ENCODE data around the gene ARMC2. TPM values are rescaled to one million over a fixed set of nuclear protein-coding genes. Genes with fewer than 3 reads are reported as not detected.

The ARMC2 gene
- total and polyA plus RNA-seq, 2 donors (not counting 1 experiment from before 2014, with no cell fraction given) = 4.8 to 9.9 TPM

- Mint-ChIP-seq H3K27ac (no peak overlapping the region), H3K27me3 (no peaks in the 10 kb centered on the region), H3K4me3 (no peak overlapping the region), H3K4me1 (peaks cover 20% of the 10 kb centered on the region), H3K9me3 (ENCODE audit: insufficient read depth) (no peaks in the 10 kb centered on the region)
- H3K36me3 ChIP-seq (replicated peaks in 1 of 2; ENCODE audit: control extremely low read depth in 1 of 2, control insufficient read depth in 1 of 2, extremely low read depth in 1 of 2, insufficient read depth in 2 of 2, low read length in 1 of 2) = peaks cover 13 to 28% of the 10 kb centered on the region in 2 experiments
- DNase-seq (no peak), ATAC-seq (ENCODE audit: low read depth) (no peak)
- WGBS (ENCODE audit: insufficient coverage) = 100% methylated on average over 2 of the region's 7 CpGs
- TF ChIP-seq, protein P1, sequence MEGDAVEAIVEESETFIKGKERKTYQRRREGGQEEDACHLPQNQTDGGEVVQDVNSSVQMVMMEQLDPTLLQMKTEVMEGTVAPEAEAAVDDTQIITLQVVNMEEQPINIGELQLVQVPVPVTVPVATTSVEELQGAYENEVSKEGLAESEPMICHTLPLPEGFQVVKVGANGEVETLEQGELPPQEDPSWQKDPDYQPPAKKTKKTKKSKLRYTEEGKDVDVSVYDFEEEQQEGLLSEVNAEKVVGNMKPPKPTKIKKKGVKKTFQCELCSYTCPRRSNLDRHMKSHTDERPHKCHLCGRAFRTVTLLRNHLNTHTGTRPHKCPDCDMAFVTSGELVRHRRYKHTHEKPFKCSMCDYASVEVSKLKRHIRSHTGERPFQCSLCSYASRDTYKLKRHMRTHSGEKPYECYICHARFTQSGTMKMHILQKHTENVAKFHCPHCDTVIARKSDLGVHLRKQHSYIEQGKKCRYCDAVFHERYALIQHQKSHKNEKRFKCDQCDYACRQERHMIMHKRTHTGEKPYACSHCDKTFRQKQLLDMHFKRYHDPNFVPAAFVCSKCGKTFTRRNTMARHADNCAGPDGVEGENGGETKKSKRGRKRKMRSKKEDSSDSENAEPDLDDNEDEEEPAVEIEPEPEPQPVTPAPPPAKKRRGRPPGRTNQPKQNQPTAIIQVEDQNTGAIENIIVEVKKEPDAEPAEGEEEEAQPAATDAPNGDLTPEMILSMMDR (IDR thresholded peaks at IDR 0.05) = no peak
- TF ChIP-seq EZH2 (IDR thresholded peaks at IDR 0.05; ENCODE audit: borderline replicate concordance, insufficient read depth, low read depth, low read length, poor library complexity, severe bottlenecking) = no peak
- intact Hi-C loops (cut with micrococcal nuclease) = no loop called here
- H3K79me2 ChIP-seq (ENCODE audit: control insufficient read depth, insufficient read depth, low read length) = peaks cover 9% of the 10 kb centered on the region
- H3K9ac ChIP-seq (ENCODE audit: low read length) = no peak overlapping the region
- peaks cover 0 to 9% of the 10 kb centered on the region in 2 donors for H3K4me1 ChIP-seq (ENCODE audit: control insufficient read depth in 2 of 2, insufficient read depth in 2 of 2, low read length in 2 of 2)
- no peak overlapping the region for H3K27ac ChIP-seq (ENCODE audit: low read length in 2 of 2)
- no peak overlapping the region for H3K4me3 ChIP-seq (ENCODE audit: control extremely low read depth in 1 of 5, extremely low read depth in 1 of 5, insufficient read depth in 1 of 5, low read depth in 2 of 5, low read length in 4 of 5)
- H4K20me1 ChIP-seq (ENCODE audit: control insufficient read depth, insufficient read depth, low read length, poor library complexity, severe bottlenecking) = peaks cover 7% of the 10 kb centered on the region
- H3K9me3 ChIP-seq (ENCODE audit: control extremely low read depth in 1 of 3, control insufficient read depth in 2 of 3, insufficient read depth in 1 of 3, low read length in 2 of 3) = no peaks in the 10 kb centered on the region
- H3K27me3 ChIP-seq (replicated peaks in 1 of 4; ENCODE audit: control extremely low read depth in 1 of 4, control insufficient read depth in 3 of 4, insufficient read depth in 4 of 4, low read length in 3 of 4) = no peaks in the 10 kb centered on the region
- no peak overlapping the region for H3K4me2 ChIP-seq (replicated peaks; ENCODE audit: low read depth, low read length, poor library complexity, severe bottlenecking)
- no peak overlapping the region for H2AFZ ChIP-seq (ENCODE audit: insufficient read depth, low read depth, low read length, poor library complexity, severe bottlenecking)
- ChIA-PET POLR2A (no interaction called here), CTCF (no interaction called here)
These were observed 153.2 kb downstream of the ARMC2 start for GRCh38 chr6:109001291-109001894.

GRCh38 chr6:109002051-109002697 lies 154.0 kb downstream of the ARMC2 start:
- peaks cover 9% of the 10 kb centered on the region for H3K79me2 ChIP-seq (ENCODE audit: control insufficient read depth, insufficient read depth, low read length)
- H3K4me2 ChIP-seq (replicated peaks; ENCODE audit: low read depth, low read length, poor library complexity, severe bottlenecking) = no peak overlapping the region
- no CpG with 5 or more reads among the region's 3 CpGs for WGBS (ENCODE audit: insufficient coverage)

More at GRCh38 chr6:109002051-109002697, 154.0 kb downstream of the ARMC2 start:
- ChIA-PET CTCF (no interaction called here), POLR2A (no interaction called here)
- H2AFZ ChIP-seq (ENCODE audit: insufficient read depth, low read depth, low read length, poor library complexity, severe bottlenecking) = no peak overlapping the region
- H3K9me3 Mint-ChIP-seq (ENCODE audit: insufficient read depth) = no peaks in the 10 kb centered on the region
- no peak overlapping the region for H3K27ac Mint-ChIP-seq
- DNase-seq = no peak
- no peak overlapping the region for H3K9ac ChIP-seq (ENCODE audit: low read length)
- H3K4me3 Mint-ChIP-seq = no peak overlapping the region
- no peaks in the 10 kb centered on the region for H3K27me3 Mint-ChIP-seq
- no peak for ATAC-seq (ENCODE audit: low read depth)
- H3K9me3 ChIP-seq (ENCODE audit: control extremely low read depth in 1 of 3, control insufficient read depth in 2 of 3, insufficient read depth in 1 of 3, low read length in 2 of 3) = no peaks in the 10 kb centered on the region
- H3K36me3 ChIP-seq (replicated peaks in 1 of 2; ENCODE audit: control extremely low read depth in 1 of 2, control insufficient read depth in 1 of 2, extremely low read depth in 1 of 2, insufficient read depth in 2 of 2, low read length in 1 of 2) = peaks cover 13 to 25% of the 10 kb centered on the region in 2 experiments
- TF ChIP-seq, protein P1 (IDR thresholded peaks at IDR 0.05) = no peak
- TF ChIP-seq EZH2 (IDR thresholded peaks at IDR 0.05; ENCODE audit: borderline replicate concordance, insufficient read depth, low read depth, low read length, poor library complexity, severe bottlenecking) = no peak
- H3K4me1 ChIP-seq (ENCODE audit: control insufficient read depth in 2 of 2, insufficient read depth in 2 of 2, low read length in 2 of 2) = peaks cover 0 to 14% of the 10 kb centered on the region in 2 donors
- no peak overlapping the region for H3K4me3 ChIP-seq (ENCODE audit: control extremely low read depth in 1 of 5, extremely low read depth in 1 of 5, insufficient read depth in 1 of 5, low read depth in 2 of 5, low read length in 4 of 5)
- H3K27ac ChIP-seq (ENCODE audit: low read length in 2 of 2) = no peak overlapping the region
- intact Hi-C loops (cut with micrococcal nuclease) = no loop called here
- H3K4me1 Mint-ChIP-seq = peaks cover 28% of the 10 kb centered on the region
- H3K27me3 ChIP-seq (replicated peaks in 1 of 4; ENCODE audit: control extremely low read depth in 1 of 4, control insufficient read depth in 3 of 4, insufficient read depth in 4 of 4, low read length in 3 of 4) = no peaks in the 10 kb centered on the region
- H4K20me1 ChIP-seq (ENCODE audit: control insufficient read depth, insufficient read depth, low read length, poor library complexity, severe bottlenecking) = peaks cover 7% of the 10 kb centered on the region

Data from B cell (primary cell).